Fibroblast of lung (primary cell): ENCODE data around the gene CHD9. TPM values are rescaled to one million over a fixed set of nuclear protein-coding genes. Genes with fewer than 3 reads are reported as not detected.
"Not testable (repeated sequence)": the region's sequence is repeated elsewhere in the genome, so short reads cannot be mapped to it uniquely, and the experiment has no call there.

Experiments used
- DNase-seq, 2 donors: peaks; one replicate each; pipeline versions ENCODE4 v3.0.0 to v3.0.0-alpha.2; 2010; ENCODE audit warnings: low read depth in 2 of 2
- H2AFZ ChIP-seq: 2 replicates; pipeline ENCODE4 v1.5.1; 2012; ENCODE audit warnings: low read length, control low read depth, inconsistent platforms
- H3K27ac ChIP-seq: 2 replicates; pipeline ENCODE4 v1.5.1; 2011; ENCODE audit warnings: low read length, control low read depth; ENCODE audit not compliant: insufficient read depth
- H3K27me3 ChIP-seq: 2 replicates; pipeline ENCODE4 v1.5.1; 2011; ENCODE audit warnings: mild to moderate bottlenecking, low read length; ENCODE audit not compliant: control insufficient read depth, insufficient read depth
- H3K36me3 ChIP-seq: 2 replicates; pipeline ENCODE4 v1.5.1; 2011; ENCODE audit warnings: low read length; ENCODE audit not compliant: control insufficient read depth, insufficient read depth
- H3K4me1 ChIP-seq: 2 replicates; pipeline ENCODE4 v1.5.1; 2011; ENCODE audit warnings: low read length; ENCODE audit not compliant: control insufficient read depth, insufficient read depth; ENCODE audit errors: extremely low read depth
- H3K4me2 ChIP-seq: 2 replicates; pipeline ENCODE4 v1.5.1; 2011; ENCODE audit warnings: low read length, control low read depth; ENCODE audit not compliant: insufficient read depth; ENCODE audit errors: extremely low read depth
- H3K4me3 ChIP-seq, 4 experiments: fragments of 200-600 bp in 1 of 4; sonication (generic) in 1 of 4; replicated peaks in 1 of 4; 2 replicates each; pipeline ENCODE4 v1.5.1; 2011 to 2016; ENCODE audit warnings: low read length in 4 of 4, low read depth in 3 of 4, mild to moderate bottlenecking in 3 of 4, control low read depth in 2 of 4, inconsistent platforms in 1 of 4, mixed read lengths in 1 of 4; ENCODE audit not compliant: insufficient read depth in 1 of 4; ENCODE audit errors: control extremely low read depth in 1 of 4
- H3K79me2 ChIP-seq: 2 replicates; pipeline ENCODE4 v1.5.1; 2012; ENCODE audit warnings: mild to moderate bottlenecking, low read length, inconsistent platforms; ENCODE audit not compliant: control insufficient read depth, insufficient read depth
- H3K9ac ChIP-seq: 2 replicates; pipeline ENCODE4 v1.5.1; 2011; ENCODE audit warnings: mild to moderate bottlenecking, low read length, control low read depth; ENCODE audit not compliant: insufficient read depth
- H3K9me3 ChIP-seq: 2 replicates; pipeline ENCODE4 v1.5.1; 2012; ENCODE audit warnings: low read depth, low read length; ENCODE audit not compliant: control insufficient read depth, insufficient read depth
- H4K20me1 ChIP-seq: 2 replicates; pipeline ENCODE4 v1.5.1; 2011; ENCODE audit warnings: low read length; ENCODE audit not compliant: control insufficient read depth, insufficient read depth; ENCODE audit errors: extremely low read depth
- CTCF ChIP-seq, 2 donors: IDR thresholded peaks in 1 of 2; conservative IDR thresholded peaks in 1 of 2; 1 replicate in 1 of 2; 2 replicates in 1 of 2; pipeline ENCODE4 v1.5.1; 2011 to 2012; ENCODE audit warnings: low read length in 2 of 2, control low read depth in 1 of 2, inconsistent platforms in 1 of 2, low read depth in 1 of 2, mild to moderate bottlenecking in 1 of 2
- EZH2 ChIP-seq: IDR thresholded peaks from 2 replicates; pipeline ENCODE4 v1.5.1; 2012; ENCODE audit warnings: low read length, control low read depth, mild to moderate bottlenecking; ENCODE audit errors: missing control alignments
- polyA plus RNA-seq, 2 donors: library from polyadenylated mRNA; depleted of rRNA in 1 of 2; stranded (reverse) in 1 of 2; unstranded in 1 of 2; fragments of >200 nt; gene quantifications; 2 replicates each; pipeline ENCODE4 v1.2.1, GENCODE V29; 2011 to 2012; ENCODE audit warnings: missing spikeins in 1 of 2
- total RNA-seq: library from RNA; depleted of rRNA; stranded (reverse); fragments of >200 nt; gene quantifications from 2 replicates; pipeline ENCODE4 v1.2.1, GENCODE V29; 2014

Gene CHD9
- total and polyA plus RNA-seq, 2 donors (not counting 1 experiment from before 2014, with no cell fraction given), result 32.9 to 60.9 TPM

GRCh38 chr16:53175118-53175517 lies 120.3 kb downstream of the CHD9 start:
- no peaks in the 10 kb centered on the region for H3K9me3 ChIP-seq
- no peak for DNase-seq
- H3K4me2 ChIP-seq, result no peak overlapping the region
- H3K27ac ChIP-seq, result no peak overlapping the region
- peaks cover 17% of the 10 kb centered on the region for H3K79me2 ChIP-seq
- TF ChIP-seq EZH2 (no peak), CTCF (conservative IDR thresholded peaks at IDR 0.05 in 1 of 2, IDR thresholded peaks at IDR 0.05 in 1 of 2; ENCODE audit: low read depth in 1 of 2, low read length in 2 of 2) (no peak)
- no peak overlapping the region for H3K9ac ChIP-seq
- no peaks in the 10 kb centered on the region for H4K20me1 ChIP-seq
- no peak overlapping the region for H2AFZ ChIP-seq
- H3K4me1 ChIP-seq, result no peaks in the 10 kb centered on the region
- no peaks in the 10 kb centered on the region for H3K36me3 ChIP-seq
- H3K4me3 ChIP-seq, result no peak overlapping the region
- no peaks in the 10 kb centered on the region for H3K27me3 ChIP-seq

- H3K79me2 ChIP-seq, result peaks cover 16% of the 10 kb centered on the region
- no peaks in the 10 kb centered on the region for H3K9me3 ChIP-seq
- no peak overlapping the region for H2AFZ ChIP-seq
- no peaks in the 10 kb centered on the region for H3K4me1 ChIP-seq
- H3K36me3 ChIP-seq, result no peaks in the 10 kb centered on the region
- no peaks in the 10 kb centered on the region for H4K20me1 ChIP-seq
- no peak for DNase-seq
- no peak overlapping the region for H3K4me3 ChIP-seq
- H3K27ac ChIP-seq, result no peak overlapping the region
- H3K4me2 ChIP-seq, result no peak overlapping the region
- H3K9ac ChIP-seq, result no peak overlapping the region
- no peaks in the 10 kb centered on the region for H3K27me3 ChIP-seq
- TF ChIP-seq EZH2, result no peak
- TF ChIP-seq CTCF (conservative IDR thresholded peaks at IDR 0.05 in 1 of 2, IDR thresholded peaks at IDR 0.05 in 1 of 2; ENCODE audit: low read depth in 1 of 2, low read length in 2 of 2), result no peak
Observed at GRCh38 chr16:53176434-53176833, 121.6 kb downstream of the CHD9 start.

GRCh38 chr16:53183442-53183841 lies 128.7 kb downstream of the CHD9 start:
- no peaks in the 10 kb centered on the region for H3K9me3 ChIP-seq
- no peaks in the 10 kb centered on the region for H4K20me1 ChIP-seq
- H3K4me2 ChIP-seq, result no peak overlapping the region
- H2AFZ ChIP-seq, result no peak overlapping the region
- DNase-seq, result peak in 1 of 2 donors; percentile 32
- H3K4me1 ChIP-seq, result no peaks in the 10 kb centered on the region
- no peaks in the 10 kb centered on the region for H3K27me3 ChIP-seq
- H3K4me3 ChIP-seq, result no peak overlapping the region
- no peak overlapping the region for H3K27ac ChIP-seq
- H3K9ac ChIP-seq, result no peak overlapping the region
- H3K36me3 ChIP-seq, result no peaks in the 10 kb centered on the region
- TF ChIP-seq CTCF (conservative IDR thresholded peaks at IDR 0.05 in 1 of 2, IDR thresholded peaks at IDR 0.05 in 1 of 2; ENCODE audit: low read depth in 1 of 2, low read length in 2 of 2) (no peak), EZH2 (no peak)
- H3K79me2 ChIP-seq, result peaks cover 1% of the 10 kb centered on the region

GRCh38 chr16:53185741-53186140 lies 130.9 kb downstream of the CHD9 start:
- not testable (repeated sequence) for H3K4me1 ChIP-seq

More at GRCh38 chr16:53185741-53186140, 130.9 kb downstream of the CHD9 start:
- not testable (repeated sequence) for H3K36me3 ChIP-seq, H3K4me3 ChIP-seq, DNase-seq, H3K27me3 ChIP-seq, H4K20me1 ChIP-seq, H3K9me3 ChIP-seq, H3K79me2 ChIP-seq, H3K4me2 ChIP-seq, H3K27ac ChIP-seq, H2AFZ ChIP-seq, H3K9ac ChIP-seq
